HG03159 (cell line): ENCODE results near the gene STAU1.
A peak's percentile ranks its signal among the peaks of the same experiment; 100 is the strongest.
"Not testable (repeated sequence)": the region's sequence is repeated elsewhere in the genome, so short reads cannot be mapped to it uniquely, and the experiment has no call there.

ENCODE experiments used
- ATAC-seq: cut with Tn5 transposase; IDR thresholded peaks from one replicate; pipeline ENCODE4 v1.9.1; 2021; ENCODE audit warnings: mild to moderate bottlenecking, moderate library complexity; ENCODE audit not compliant: unreplicated experiment

The STAU1 gene

GRCh38 chr20:49187851-49188641, at the start of gene STAU1:
Gene STAU1 (minus strand): TSS chr20:49188334. CDS start chr20:49166201, 22,133 bp downstream.
- ATAC-seq: peak; percentile 89

- no peak for ATAC-seq
Observed at GRCh38 chr20:49237531-49237930, 49.4 kb upstream of the STAU1 start.

GRCh38 chr20:49236301-49236700, 48.2 kb upstream of the STAU1 start:
- ATAC-seq: no peak

- ATAC-seq: no peak
Observed at GRCh38 chr20:49234831-49235230, 46.7 kb upstream of the STAU1 start.

- ATAC-seq: no peak
Observed at GRCh38 chr20:49233226-49233625, 45.1 kb upstream of the STAU1 start.

- no peak for ATAC-seq
Observed at GRCh38 chr20:49231471-49231870, 43.3 kb upstream of the STAU1 start.

GRCh38 chr20:49230561-49231133, 42.5 kb upstream of the STAU1 start:
- no peak for ATAC-seq

GRCh38 chr20:49230021-49230420, 41.9 kb upstream of the STAU1 start:
- ATAC-seq: no peak

GRCh38 chr20:49229381-49229780, 41.2 kb upstream of the STAU1 start:
- ATAC-seq: no peak

- no peak for ATAC-seq
Observed at GRCh38 chr20:49228676-49229075, 40.5 kb upstream of the STAU1 start.

- no peak for ATAC-seq
Observed at GRCh38 chr20:49225896-49226295, 37.8 kb upstream of the STAU1 start.

GRCh38 chr20:49219924-49220831, 32.0 kb upstream of the STAU1 start:
- no peak for ATAC-seq

GRCh38 chr20:49219091-49219923, 31.2 kb upstream of the STAU1 start, which contains the start of gene DDX27:
Gene DDX27 (plus strand): TSS chr20:49219416. CDS start chr20:49219449, 33 bp downstream.
- peak; percentile 89 for ATAC-seq

- ATAC-seq: not testable (repeated sequence)
Observed at GRCh38 chr20:49218739-49219090, 30.6 kb upstream of the STAU1 start.

- no peak for ATAC-seq
Observed at GRCh38 chr20:49216991-49217578, 29.0 kb upstream of the STAU1 start.

GRCh38 chr20:49215232-49215631, 27.1 kb upstream of the STAU1 start:
- no peak for ATAC-seq

- no peak for ATAC-seq
Observed at GRCh38 chr20:49214571-49214970, 26.4 kb upstream of the STAU1 start.

GRCh38 chr20:49210757-49211110, 22.6 kb upstream of the STAU1 start:
- no peak for ATAC-seq

GRCh38 chr20:49210101-49210756, 22.1 kb upstream of the STAU1 start:
- ATAC-seq: no peak

GRCh38 chr20:49207076-49207475, 18.9 kb upstream of the STAU1 start:
- no peak for ATAC-seq
